HepG2 (cell line): ENCODE data around the gene SMC1A. TPM values are rescaled to one million over a fixed set of nuclear protein-coding genes. Genes with fewer than 3 reads are reported as not detected.
A peak's percentile ranks its signal among the peaks of the same experiment; 100 is the strongest.

Experiments
- FOXM1 ChIP-seq: sonication (generic); formaldehyde crosslinking; IDR thresholded peaks from 2 replicates; pipeline ENCODE4 v1.5.0; 2020; ENCODE audit warnings: missing genetic modification reagents
- GABPA ChIP-seq, 2 experiments: IDR thresholded peaks; 2 replicates each; pipeline ENCODE4 v1.6.1; 2011 to 2016; ENCODE audit warnings: low read depth in 2 of 2, low read length in 1 of 2, missing biosample characterization in 1 of 2, missing genetic modification characterization in 1 of 2
- HDAC1 ChIP-seq: sonication (generic); formaldehyde crosslinking; IDR thresholded peaks from 2 replicates; pipeline ENCODE4 v1.5.1; 2020; ENCODE audit warnings: mild to moderate bottlenecking, missing genetic modification reagents
- HNRNPLL ChIP-seq: fragments of 200-400 bp; formaldehyde crosslinking; IDR thresholded peaks from 2 replicates; pipeline ENCODE4 v1.6.1; 2017; ENCODE audit warnings: mild to moderate bottlenecking, low read depth, low read length; ENCODE audit not compliant: poor library complexity, severe bottlenecking
- MEIS2 ChIP-seq: sonication (generic); formaldehyde crosslinking; IDR thresholded peaks from 2 replicates; pipeline ENCODE4 v1.9.0; 2021; ENCODE audit warnings: mild to moderate bottlenecking, missing genetic modification reagents
- MTA1 ChIP-seq: sonication (generic); formaldehyde crosslinking; IDR thresholded peaks from 2 replicates; pipeline ENCODE4 v1.4.0; 2020; ENCODE audit warnings: missing genetic modification reagents, mild to moderate bottlenecking, borderline replicate concordance
- PCBP1 ChIP-seq: fragments of 200-400 bp; formaldehyde crosslinking; IDR thresholded peaks from 2 replicates; pipeline ENCODE4 v1.6.1; 2017; ENCODE audit warnings: mild to moderate bottlenecking, low read depth, low read length, borderline replicate concordance
- POLR2A ChIP-seq, 2 experiments: IDR thresholded peaks; 2 replicates each; pipeline ENCODE4 v1.6.1; 2011; ENCODE audit warnings: low read depth in 2 of 2, low read length in 2 of 2, mild to moderate bottlenecking in 1 of 2, moderate library complexity in 1 of 2; ENCODE audit not compliant: insufficient read depth in 1 of 2
- SALL2 ChIP-seq: sonication (generic); formaldehyde crosslinking; IDR thresholded peaks from 2 replicates; pipeline ENCODE4 v1.8.1; 2023; ENCODE audit warnings: mild to moderate bottlenecking, missing genetic modification reagents, inconsistent platforms
- ZIK1 ChIP-seq: sonication (generic); formaldehyde crosslinking; IDR thresholded peaks from 2 replicates; pipeline ENCODE4 v1.5.0; 2020; ENCODE audit warnings: mild to moderate bottlenecking, low read depth, missing genetic modification reagents, borderline replicate concordance
- ZNF225 ChIP-seq: sonication (generic); formaldehyde crosslinking; IDR thresholded peaks from 2 replicates; pipeline ENCODE4 v1.4.0; 2020; ENCODE audit warnings: mild to moderate bottlenecking, missing genetic modification reagents
- ZNF790 ChIP-seq: sonication (generic); formaldehyde crosslinking; IDR thresholded peaks from 2 replicates; pipeline ENCODE4 v1.8.0; 2022; ENCODE audit warnings: missing genetic modification reagents, mild to moderate bottlenecking, borderline replicate concordance
- polyA plus RNA-seq, 8 experiments: library from polyadenylated mRNA; depleted of rRNA in 3 of 8; stranded (reverse) in 7 of 8; unstranded in 1 of 8; fragments of >200 nt; fragmentation: Illumina TruSeq in 4 of 8; extraction: Trizol in 4 of 8; gene quantifications; 2 replicates each; pipeline versions ENCODE4 v1.2.1 to v1.2.3, GENCODE V29; 2011 to 2016; ENCODE audit warnings: low read depth in 4 of 8, missing spikeins in 1 of 8, mixed read lengths in 1 of 8; ENCODE audit not compliant: insufficient read depth in 1 of 8
- total RNA-seq, 5 experiments: library from RNA; depleted of rRNA; stranded (reverse); fragments of >200 nt; fragmentation: Illumina TruSeq; extraction: Trizol; gene quantifications; 2 replicates each; pipeline ENCODE4 v1.2.3, GENCODE V29; 2016; ENCODE audit warnings: low read depth in 1 of 5
- TF ChIP-seq, protein P1 (sequence below): sonication (generic); formaldehyde crosslinking; IDR thresholded peaks from 2 replicates; pipeline ENCODE4 v1.5.0; 2020; ENCODE audit warnings: missing genetic modification reagents
- TF ChIP-seq, protein P2 (sequence below): sonication (generic); formaldehyde crosslinking; IDR thresholded peaks from 2 replicates; pipeline ENCODE4 v1.8.0; 2022; ENCODE audit warnings: low read depth, missing genetic modification reagents
- TF ChIP-seq, protein P3 (sequence below): sonication (generic); formaldehyde crosslinking; IDR thresholded peaks from 2 replicates; pipeline ENCODE4 v1.8.0; 2022; ENCODE audit warnings: mild to moderate bottlenecking, missing genetic modification reagents, moderate library complexity
- TF ChIP-seq, protein P4 (sequence below), 2 experiments: fragments of 450-650 bp in 1 of 2; sonication (generic) in 1 of 2; formaldehyde crosslinking in 1 of 2; IDR thresholded peaks; 2 replicates each; pipeline versions ENCODE4 v1.6.1 to v1.8.0; 2016 to 2022; ENCODE audit warnings: antibody characterized with exemption in 1 of 2, mild to moderate bottlenecking in 1 of 2, missing genetic modification reagents in 1 of 2

Gene SMC1A
- total and polyA plus RNA-seq, 2 of the 13 experiments (the other 11 are each of a cell fraction or from before 2014, with no cell fraction given): 9.4 to 46.6 TPM

DNA sequence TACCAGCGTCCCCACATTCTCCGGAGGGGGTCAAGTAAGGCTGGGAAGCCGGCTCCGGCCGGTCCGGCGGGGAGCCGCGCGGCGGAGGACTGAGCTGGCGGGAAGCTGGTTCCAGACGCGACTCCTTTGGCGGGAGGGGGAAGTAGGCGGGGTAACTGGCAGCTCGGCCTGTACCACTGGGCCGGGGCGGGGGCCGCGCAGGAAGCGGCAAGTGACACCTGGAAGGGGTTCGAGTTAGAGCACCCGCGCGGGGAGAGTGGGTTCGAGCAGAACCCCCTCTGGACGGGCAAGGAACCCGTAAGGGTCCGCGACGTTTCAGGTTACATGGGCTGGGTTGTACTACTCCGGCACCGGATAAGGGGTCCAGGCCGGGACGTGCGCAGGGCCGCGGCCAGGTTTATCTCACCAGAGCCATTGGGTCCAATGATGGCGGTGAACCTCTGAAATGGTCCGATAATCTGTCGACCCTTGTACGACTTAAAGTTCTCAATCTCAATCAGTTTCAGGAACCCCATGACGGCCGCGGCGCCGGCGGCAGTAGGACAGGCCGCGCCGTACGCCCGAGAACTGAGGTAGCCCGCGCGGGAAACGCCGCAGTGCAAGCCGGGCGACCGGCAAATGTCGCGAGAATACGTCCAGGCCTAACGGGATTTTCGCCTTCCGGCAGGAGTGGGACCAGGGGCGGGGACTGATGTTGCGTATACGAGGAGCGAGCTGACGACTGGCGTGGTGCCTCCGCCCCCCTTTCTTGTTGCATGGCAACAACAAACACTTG, at the start of gene SMC1A (continued):
- TF ChIP-seq, protein P1, sequence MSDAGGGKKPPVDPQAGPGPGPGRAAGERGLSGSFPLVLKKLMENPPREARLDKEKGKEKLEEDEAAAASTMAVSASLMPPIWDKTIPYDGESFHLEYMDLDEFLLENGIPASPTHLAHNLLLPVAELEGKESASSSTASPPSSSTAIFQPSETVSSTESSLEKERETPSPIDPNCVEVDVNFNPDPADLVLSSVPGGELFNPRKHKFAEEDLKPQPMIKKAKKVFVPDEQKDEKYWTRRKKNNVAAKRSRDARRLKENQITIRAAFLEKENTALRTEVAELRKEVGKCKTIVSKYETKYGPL (CRISPR knock-in tag): no peak
- no peak for TF ChIP-seq MTA1 (CRISPR knock-in tag)
- TF ChIP-seq, protein P2, sequence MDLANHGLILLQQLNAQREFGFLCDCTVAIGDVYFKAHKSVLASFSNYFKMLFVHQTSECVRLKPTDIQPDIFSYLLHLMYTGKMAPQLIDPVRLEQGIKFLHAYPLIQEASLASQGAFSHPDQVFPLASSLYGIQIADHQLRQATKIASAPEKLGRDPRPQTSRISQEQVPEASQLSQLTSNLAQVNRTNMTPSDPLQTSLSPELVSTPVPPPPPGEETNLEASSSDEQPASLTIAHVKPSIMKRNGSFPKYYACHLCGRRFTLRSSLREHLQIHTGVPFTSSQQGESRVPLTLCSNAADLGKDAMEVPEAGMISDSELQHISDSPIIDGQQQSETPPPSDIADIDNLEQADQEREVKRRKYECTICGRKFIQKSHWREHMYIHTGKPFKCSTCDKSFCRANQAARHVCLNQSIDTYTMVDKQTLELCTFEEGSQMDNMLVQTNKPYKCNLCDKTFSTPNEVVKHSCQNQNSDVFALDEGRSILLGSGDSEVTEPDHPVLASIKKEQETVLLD (CRISPR knock-in tag): no peak
- peak; percentile 70 for TF ChIP-seq HNRNPLL
- peak; percentile 13; the same call in 1 of the 2 replicates for TF ChIP-seq GABPA (IDR thresholded peaks at IDR 0.05; ENCODE audit: low read depth, low read length)
- peak; percentile 73 for TF ChIP-seq GABPA (CRISPR knock-in tag; IDR thresholded peaks at IDR 0.05; ENCODE audit: low read depth)
- no peak for TF ChIP-seq ZIK1 (CRISPR knock-in tag)
- no peak for TF ChIP-seq MEIS2 (CRISPR knock-in tag)
- no peak for TF ChIP-seq ZNF225 (CRISPR knock-in tag)
- TF ChIP-seq POLR2A (IDR thresholded peaks at IDR 0.05; ENCODE audit: insufficient read depth in 1 of 2, low read depth in 2 of 2, low read length in 2 of 2): peak; percentile 52 to 79; a peak in 3 of 4 replicates
- TF ChIP-seq ZNF790: 0 out of 2 replicates have a peak, but pooled peaks have one; percentile 27
- TF ChIP-seq, protein P3, sequence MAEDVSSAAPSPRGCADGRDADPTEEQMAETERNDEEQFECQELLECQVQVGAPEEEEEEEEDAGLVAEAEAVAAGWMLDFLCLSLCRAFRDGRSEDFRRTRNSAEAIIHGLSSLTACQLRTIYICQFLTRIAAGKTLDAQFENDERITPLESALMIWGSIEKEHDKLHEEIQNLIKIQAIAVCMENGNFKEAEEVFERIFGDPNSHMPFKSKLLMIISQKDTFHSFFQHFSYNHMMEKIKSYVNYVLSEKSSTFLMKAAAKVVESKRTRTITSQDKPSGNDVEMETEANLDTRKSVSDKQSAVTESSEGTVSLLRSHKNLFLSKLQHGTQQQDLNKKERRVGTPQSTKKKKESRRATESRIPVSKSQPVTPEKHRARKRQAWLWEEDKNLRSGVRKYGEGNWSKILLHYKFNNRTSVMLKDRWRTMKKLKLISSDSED (CRISPR knock-in tag): no peak
- no peak for TF ChIP-seq SALL2 (CRISPR knock-in tag)
- TF ChIP-seq HDAC1 (CRISPR knock-in tag): no peak; the same call in 1 of the 2 replicates
- TF ChIP-seq FOXM1 (CRISPR knock-in tag): no peak
- TF ChIP-seq, protein P4, sequence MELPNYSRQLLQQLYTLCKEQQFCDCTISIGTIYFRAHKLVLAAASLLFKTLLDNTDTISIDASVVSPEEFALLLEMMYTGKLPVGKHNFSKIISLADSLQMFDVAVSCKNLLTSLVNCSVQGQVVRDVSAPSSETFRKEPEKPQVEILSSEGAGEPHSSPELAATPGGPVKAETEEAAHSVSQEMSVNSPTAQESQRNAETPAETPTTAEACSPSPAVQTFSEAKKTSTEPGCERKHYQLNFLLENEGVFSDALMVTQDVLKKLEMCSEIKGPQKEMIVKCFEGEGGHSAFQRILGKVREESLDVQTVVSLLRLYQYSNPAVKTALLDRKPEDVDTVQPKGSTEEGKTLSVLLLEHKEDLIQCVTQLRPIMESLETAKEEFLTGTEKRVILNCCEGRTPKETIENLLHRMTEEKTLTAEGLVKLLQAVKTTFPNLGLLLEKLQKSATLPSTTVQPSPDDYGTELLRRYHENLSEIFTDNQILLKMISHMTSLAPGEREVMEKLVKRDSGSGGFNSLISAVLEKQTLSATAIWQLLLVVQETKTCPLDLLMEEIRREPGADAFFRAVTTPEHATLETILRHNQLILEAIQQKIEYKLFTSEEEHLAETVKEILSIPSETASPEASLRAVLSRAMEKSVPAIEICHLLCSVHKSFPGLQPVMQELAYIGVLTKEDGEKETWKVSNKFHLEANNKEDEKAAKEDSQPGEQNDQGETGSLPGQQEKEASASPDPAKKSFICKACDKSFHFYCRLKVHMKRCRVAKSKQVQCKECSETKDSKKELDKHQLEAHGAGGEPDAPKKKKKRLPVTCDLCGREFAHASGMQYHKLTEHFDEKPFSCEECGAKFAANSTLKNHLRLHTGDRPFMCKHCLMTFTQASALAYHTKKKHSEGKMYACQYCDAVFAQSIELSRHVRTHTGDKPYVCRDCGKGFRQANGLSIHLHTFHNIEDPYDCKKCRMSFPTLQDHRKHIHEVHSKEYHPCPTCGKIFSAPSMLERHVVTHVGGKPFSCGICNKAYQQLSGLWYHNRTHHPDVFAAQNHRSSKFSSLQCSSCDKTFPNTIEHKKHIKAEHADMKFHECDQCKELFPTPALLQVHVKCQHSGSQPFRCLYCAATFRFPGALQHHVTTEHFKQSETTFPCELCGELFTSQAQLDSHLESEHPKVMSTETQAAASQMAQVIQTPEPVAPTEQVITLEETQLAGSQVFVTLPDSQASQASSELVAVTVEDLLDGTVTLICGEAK (IDR thresholded peaks at IDR 0.05): no peak
- TF ChIP-seq, protein P4 (CRISPR knock-in tag; IDR thresholded peaks at IDR 0.05): no peak
- TF ChIP-seq PCBP1: no peak
